Astrocyte (in vitro differentiated cells and primary cell): ENCODE measurements around the gene CHST9. TPM values are rescaled to one million over a fixed set of nuclear protein-coding genes. Genes with fewer than 3 reads are reported as not detected.

Experiments
- DNase-seq: peaks from one replicate; pipeline ENCODE4 v3.0.0-alpha.2; 2010; ENCODE audit warnings: low read depth
- FAIRE-seq: peaks from 2 replicates; lab custom pipeline; 2011; peaks lifted over from hg19 to GRCh38; lab: Jason Lieb, UNC
- H2AFZ ChIP-seq: 2 replicates; pipeline ENCODE4 v1.6.0; 2012; ENCODE audit warnings: low read depth, low read length, inconsistent platforms
- H3K27ac ChIP-seq: 2 replicates; pipeline ENCODE4 v1.5.1; 2011; ENCODE audit warnings: low read depth, low read length, inconsistent platforms
- H3K27me3 ChIP-seq: 2 replicates; pipeline ENCODE4 v1.6.0; 2011; ENCODE audit warnings: low read length, inconsistent platforms; ENCODE audit not compliant: insufficient read depth
- H3K36me3 ChIP-seq: 2 replicates; pipeline ENCODE4 v1.5.1; 2011; ENCODE audit warnings: low read length, inconsistent platforms; ENCODE audit not compliant: insufficient read depth
- H3K4me1 ChIP-seq: 2 replicates; pipeline ENCODE4 v1.5.1; 2011; ENCODE audit warnings: low read length, inconsistent platforms; ENCODE audit not compliant: insufficient read depth
- H3K4me2 ChIP-seq: 2 replicates; pipeline ENCODE4 v1.6.0; 2012; ENCODE audit warnings: low read length, inconsistent platforms
- H3K4me3 ChIP-seq: 2 replicates; pipeline ENCODE4 v1.5.1; 2011; ENCODE audit warnings: low read depth, mild to moderate bottlenecking, low read length, inconsistent platforms; ENCODE audit not compliant: insufficient read depth
- H3K79me2 ChIP-seq: 2 replicates; pipeline ENCODE4 v1.6.0; 2012; ENCODE audit warnings: mild to moderate bottlenecking, low read length, inconsistent platforms; ENCODE audit not compliant: insufficient read depth
- H3K9ac ChIP-seq: 2 replicates; pipeline ENCODE4 v1.6.0; 2012; ENCODE audit warnings: mild to moderate bottlenecking, low read length, inconsistent platforms
- H3K9me3 ChIP-seq: 2 replicates; pipeline ENCODE4 v1.5.1; 2012; ENCODE audit warnings: low read depth, mild to moderate bottlenecking, low read length, inconsistent platforms; ENCODE audit not compliant: insufficient read depth
- H4K20me1 ChIP-seq: 2 replicates; pipeline ENCODE4 v1.6.0; 2012; ENCODE audit warnings: low read length, inconsistent platforms; ENCODE audit not compliant: insufficient read depth
- H3K27ac Mint-ChIP-seq: one replicate; pipeline ENCODE4 v1.8.0; 2021; ENCODE audit warnings: mild to moderate bottlenecking, mixed read lengths; ENCODE audit not compliant: unreplicated experiment
- H3K27me3 Mint-ChIP-seq: one replicate; pipeline ENCODE4 v1.8.0; 2021; ENCODE audit warnings: low read depth, mixed read lengths; ENCODE audit not compliant: unreplicated experiment
- H3K36me3 Mint-ChIP-seq: one replicate; pipeline ENCODE4 v1.8.0; 2021; ENCODE audit warnings: low read depth, mixed read lengths; ENCODE audit not compliant: unreplicated experiment
- H3K4me1 Mint-ChIP-seq: one replicate; pipeline ENCODE4 v1.8.0; 2021; ENCODE audit warnings: low read depth, mixed read lengths; ENCODE audit not compliant: unreplicated experiment
- H3K4me3 Mint-ChIP-seq: one replicate; pipeline ENCODE4 v1.8.0; 2021; ENCODE audit warnings: mild to moderate bottlenecking, moderate library complexity, mixed read lengths; ENCODE audit not compliant: unreplicated experiment
- H3K9me3 Mint-ChIP-seq: one replicate; pipeline ENCODE4 v1.8.0; 2021; ENCODE audit warnings: mild to moderate bottlenecking, mixed read lengths; ENCODE audit not compliant: unreplicated experiment
- CTCF ChIP-seq: IDR thresholded peaks from 2 replicates; pipeline ENCODE4 v1.5.1; 2011; ENCODE audit warnings: low read depth, mild to moderate bottlenecking, inconsistent platforms, low read length, moderate library complexity; ENCODE audit not compliant: insufficient read depth
- EZH2 ChIP-seq: IDR thresholded peaks from 2 replicates; pipeline ENCODE4 v1.6.1; 2012; ENCODE audit warnings: mild to moderate bottlenecking, low read length, inconsistent platforms; ENCODE audit not compliant: insufficient read depth
- total RNA-seq: library from RNA; stranded (reverse); gene quantifications from 2 replicates; pipeline ENCODE4 v1.2.1, GENCODE V29; 2021

CHST9 gene
- total RNA-seq, 1 donor from 2014 or later = 1.3 TPM

DNA sequence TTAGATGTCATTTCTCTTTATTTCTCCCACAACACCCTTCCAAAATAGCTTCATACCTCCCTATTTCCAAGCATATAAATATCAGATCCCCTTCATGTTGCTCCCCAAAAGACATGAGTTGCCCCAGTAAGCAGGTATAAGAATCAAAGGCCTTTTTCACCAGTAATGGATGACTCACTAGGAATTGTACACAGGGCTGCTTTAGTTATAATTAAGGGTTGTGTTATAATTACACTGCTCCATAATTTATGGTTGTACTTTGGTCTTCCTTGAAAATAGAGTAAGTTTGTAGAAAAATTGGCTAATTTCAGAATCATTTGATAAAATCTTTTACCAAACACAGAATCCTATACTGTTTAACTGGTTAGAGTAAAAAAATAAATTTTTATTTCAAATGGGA, 310.8 kb downstream of the CHST9 start:
- DNase-seq (no peak), FAIRE-seq (no peak)
- Histone ChIP-seq H3K27ac (no peak overlapping the region), H3K9me3 (no peaks in the 10 kb centered on the region), H3K9ac (no peak overlapping the region), H2AFZ (no peak overlapping the region), H3K27me3 (no peaks in the 10 kb centered on the region), H3K4me2 (no peak overlapping the region), H3K4me1 (no peaks in the 10 kb centered on the region), H3K4me3 (no peak overlapping the region), H3K36me3 (no peaks in the 10 kb centered on the region), H3K79me2 (no peaks in the 10 kb centered on the region), H4K20me1 (no peaks in the 10 kb centered on the region)
- Mint-ChIP-seq H3K9me3 (no peaks in the 10 kb centered on the region), H3K4me3 (no peak overlapping the region), H3K36me3 (peaks cover 2% of the 10 kb centered on the region), H3K27me3 (no peaks in the 10 kb centered on the region), H3K27ac (no peak overlapping the region), H3K4me1 (no peaks in the 10 kb centered on the region)
- TF ChIP-seq CTCF (no peak), EZH2 (no peak)

DNA sequence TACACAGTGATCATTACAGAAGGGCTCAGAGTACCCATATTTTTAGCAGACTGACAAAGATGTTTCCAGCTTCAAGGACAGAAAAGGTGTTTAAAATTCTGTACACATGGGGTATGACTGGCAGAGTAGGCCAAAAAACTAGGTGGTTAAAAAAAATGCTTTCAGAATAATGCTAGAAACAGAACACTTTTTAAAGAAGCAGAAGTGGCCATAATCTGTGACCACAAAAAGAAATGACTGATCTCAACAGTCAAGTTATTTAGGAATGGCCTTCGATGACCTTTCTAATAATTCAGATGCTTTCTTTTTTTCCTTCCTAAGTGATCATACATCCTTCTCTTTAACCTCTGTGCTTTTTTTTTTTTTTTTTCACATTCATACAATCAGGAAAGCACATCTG, 315.5 kb downstream of the CHST9 start:
- Histone ChIP-seq H3K4me3 (no peak overlapping the region), H3K4me2 (no peak overlapping the region), H3K27ac (no peak overlapping the region), H3K9me3 (no peaks in the 10 kb centered on the region), H2AFZ (no peak overlapping the region), H4K20me1 (no peaks in the 10 kb centered on the region), H3K79me2 (no peaks in the 10 kb centered on the region), H3K9ac (no peak overlapping the region), H3K27me3 (peaks cover 5% of the 10 kb centered on the region), H3K36me3 (no peaks in the 10 kb centered on the region), H3K4me1 (no peaks in the 10 kb centered on the region)
- no peaks in the 10 kb centered on the region for H3K9me3 Mint-ChIP-seq
- TF ChIP-seq EZH2 (no peak), CTCF (no peak)
- peaks cover 2% of the 10 kb centered on the region for H3K36me3 Mint-ChIP-seq
- peaks cover 2% of the 10 kb centered on the region for H3K4me1 Mint-ChIP-seq
- H3K27ac Mint-ChIP-seq = no peak overlapping the region
- FAIRE-seq = no peak
- H3K4me3 Mint-ChIP-seq = no peak overlapping the region
- peaks cover 16% of the 10 kb centered on the region for H3K27me3 Mint-ChIP-seq
- no peak for DNase-seq

DNA sequence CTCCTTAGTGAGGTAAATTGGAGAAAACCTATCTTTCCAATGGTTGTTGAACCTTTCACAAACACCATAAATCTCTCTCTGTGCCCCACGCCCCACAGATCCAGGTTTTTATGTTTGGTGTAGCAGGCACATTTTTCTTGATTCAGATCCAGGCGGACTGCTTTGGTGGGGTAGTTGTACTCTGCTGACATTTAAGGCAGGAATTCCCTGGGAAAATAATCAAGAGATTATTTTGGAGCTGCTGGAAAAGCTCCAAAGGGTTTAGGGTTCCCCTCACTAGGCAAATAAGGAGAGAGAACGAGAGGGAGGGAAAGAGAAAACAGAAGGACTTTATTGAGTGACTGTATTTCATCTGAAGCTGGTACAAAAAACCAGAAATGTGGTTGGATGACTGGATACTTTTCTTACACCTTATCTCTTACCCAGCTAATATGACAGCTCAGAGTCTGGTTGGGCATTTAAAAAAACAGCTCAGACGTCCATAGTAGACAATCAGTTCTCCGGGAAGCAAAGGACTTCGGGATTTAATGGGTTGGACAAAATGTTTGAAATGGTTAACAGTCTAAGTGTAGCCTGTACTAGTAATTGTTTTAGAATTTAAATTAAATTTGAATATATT, 316.0 kb downstream of the CHST9 start:
- no peaks in the 10 kb centered on the region for H3K9me3 Mint-ChIP-seq
- FAIRE-seq (no peak), DNase-seq (no peak)
- Histone ChIP-seq H2AFZ (no peak overlapping the region), H3K4me2 (no peak overlapping the region), H3K9ac (no peak overlapping the region), H3K4me3 (no peak overlapping the region), H4K20me1 (no peaks in the 10 kb centered on the region), H3K36me3 (no peaks in the 10 kb centered on the region), H3K79me2 (no peaks in the 10 kb centered on the region), H3K9me3 (no peaks in the 10 kb centered on the region), H3K27me3 (peaks cover 11% of the 10 kb centered on the region), H3K27ac (no peak overlapping the region), H3K4me1 (no peaks in the 10 kb centered on the region)
- peaks cover 2% of the 10 kb centered on the region for H3K36me3 Mint-ChIP-seq
- H3K27me3 Mint-ChIP-seq = peaks cover 22% of the 10 kb centered on the region
- TF ChIP-seq CTCF (no peak), EZH2 (no peak)
- peaks cover 2% of the 10 kb centered on the region for H3K4me1 Mint-ChIP-seq
- H3K4me3 Mint-ChIP-seq = no peak overlapping the region
- no peak overlapping the region for H3K27ac Mint-ChIP-seq
